Activated CD8-positive, alpha-beta memory T cell treated with anti-CD3 and anti-CD28 coated beads, Interleukin-2, amount 50 U/mL, for 24 hours (primary cell): Measurements from ENCODE around the gene EID2B.

Experiments
- DNase-seq: peaks from one replicate; pipeline ENCODE4 v3.0.0-alpha.2; 2020; ENCODE audit errors: extremely low read depth

EID2B gene, protein sequence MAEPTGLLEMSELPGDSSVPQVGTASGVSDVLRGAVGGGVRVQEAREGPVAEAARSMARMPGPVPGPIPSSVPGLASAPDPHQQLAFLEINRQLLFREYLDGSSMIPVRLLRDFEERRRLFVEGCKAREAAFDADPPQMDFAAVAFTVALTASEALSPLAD

DNA sequence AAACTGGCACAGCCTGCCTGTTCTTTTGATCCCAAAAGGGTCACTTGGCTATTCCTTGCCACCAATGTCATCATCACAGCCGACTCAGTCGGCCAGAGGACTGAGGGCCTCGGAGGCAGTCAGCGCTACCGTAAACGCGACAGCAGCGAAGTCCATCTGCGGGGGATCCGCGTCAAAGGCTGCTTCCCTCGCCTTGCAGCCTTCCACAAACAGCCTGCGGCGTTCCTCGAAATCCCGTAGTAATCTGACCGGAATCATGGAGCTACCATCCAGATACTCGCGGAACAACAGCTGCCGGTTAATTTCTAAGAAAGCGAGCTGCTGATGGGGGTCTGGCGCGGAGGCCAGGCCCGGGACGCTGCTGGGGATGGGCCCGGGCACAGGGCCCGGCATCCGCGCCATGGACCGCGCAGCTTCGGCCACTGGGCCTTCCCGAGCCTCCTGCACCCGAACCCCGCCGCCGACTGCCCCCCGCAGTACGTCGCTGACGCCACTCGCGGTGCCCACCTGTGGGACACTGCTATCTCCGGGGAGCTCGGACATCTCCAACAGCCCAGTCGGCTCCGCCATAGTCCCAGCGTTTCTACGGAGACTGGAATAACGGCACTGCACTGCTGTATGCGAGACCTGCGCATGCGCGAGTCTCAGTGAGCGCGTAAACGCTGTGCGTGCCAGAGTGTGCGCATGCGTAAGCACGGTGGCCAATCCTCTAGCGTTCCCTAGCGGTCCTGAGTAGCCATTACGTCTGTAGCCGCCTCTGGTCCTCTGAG lies at the start of gene EID2B:
Gene EID2B (minus strand): TSS at position 620 of the 770 bp plus-strand sequence. CDS start 50 bp downstream, at position 570.
- DNase-seq: peak; percentile 85

GRCh38 chr19:39582442-39582841 lies 49.8 kb upstream of the EID2B start:
- no peak for DNase-seq

- DNase-seq: no peak
Measured at GRCh38 chr19:39568604-39569003, 36.0 kb upstream of the EID2B start.

DNA sequence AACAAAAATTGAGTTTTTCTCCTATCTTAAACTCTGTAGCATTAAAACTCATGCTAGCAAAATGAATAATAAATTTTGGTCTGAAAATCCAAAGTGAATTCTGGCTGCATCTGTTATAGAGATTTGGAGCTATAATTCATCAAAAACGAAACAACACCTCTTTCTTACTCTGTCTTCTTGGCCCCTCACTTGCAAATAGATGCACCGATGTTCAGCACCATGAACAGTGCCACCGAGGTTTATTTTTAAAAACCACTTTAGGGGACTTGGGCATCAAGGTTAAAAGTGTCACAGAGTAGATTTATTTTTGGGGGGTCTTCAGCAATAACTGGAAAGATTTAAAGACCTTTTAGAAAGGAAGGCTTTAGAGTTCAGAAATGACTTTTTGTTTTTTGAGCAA lies 33.4 kb upstream of the EID2B start:
- DNase-seq: no peak

DNA sequence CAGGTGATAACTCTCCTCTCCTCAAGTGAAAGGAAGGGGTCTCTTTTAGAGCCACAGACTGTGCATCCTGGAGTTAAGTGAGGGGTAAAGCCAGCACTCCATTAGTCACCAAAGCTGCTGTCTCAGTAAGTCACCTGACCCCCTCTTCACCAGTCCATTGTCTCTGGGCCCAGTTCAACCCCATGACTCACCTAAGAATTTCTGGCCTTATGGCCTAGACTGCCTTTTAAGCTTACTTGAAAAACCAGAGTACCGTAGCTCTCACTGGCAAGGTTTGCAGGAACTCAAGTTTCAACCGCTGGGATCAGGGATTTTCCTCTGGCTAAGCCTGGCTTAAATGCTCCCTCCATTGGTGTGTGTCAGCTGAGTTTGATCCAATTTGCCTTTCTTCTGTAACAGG lies 30.8 kb upstream of the EID2B start:
- no peak for DNase-seq

DNA sequence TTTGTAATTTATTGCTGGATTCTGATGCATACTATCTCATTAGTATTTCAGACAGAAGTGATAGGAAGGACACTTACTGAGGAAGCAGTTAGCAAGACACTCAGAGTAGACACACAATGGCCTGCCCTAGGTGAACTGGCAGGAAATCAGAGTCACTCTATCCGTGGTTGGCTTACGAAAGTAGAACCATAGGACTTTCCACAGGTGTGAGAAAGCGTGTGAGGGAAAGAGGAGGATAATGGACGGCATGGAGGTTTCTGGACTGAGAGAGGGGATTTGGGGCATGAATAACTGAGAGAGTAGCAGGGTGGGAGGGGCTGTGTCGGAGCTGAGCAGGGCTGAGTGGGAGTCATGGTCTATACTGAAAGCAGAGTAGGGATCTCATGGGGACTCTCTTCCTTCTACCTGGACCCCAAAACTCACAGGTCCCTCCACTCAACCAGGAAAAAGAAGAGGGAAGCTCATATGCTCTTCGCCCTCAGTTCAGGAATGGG lies 26.0 kb upstream of the EID2B start:
- no peak for DNase-seq

DNA sequence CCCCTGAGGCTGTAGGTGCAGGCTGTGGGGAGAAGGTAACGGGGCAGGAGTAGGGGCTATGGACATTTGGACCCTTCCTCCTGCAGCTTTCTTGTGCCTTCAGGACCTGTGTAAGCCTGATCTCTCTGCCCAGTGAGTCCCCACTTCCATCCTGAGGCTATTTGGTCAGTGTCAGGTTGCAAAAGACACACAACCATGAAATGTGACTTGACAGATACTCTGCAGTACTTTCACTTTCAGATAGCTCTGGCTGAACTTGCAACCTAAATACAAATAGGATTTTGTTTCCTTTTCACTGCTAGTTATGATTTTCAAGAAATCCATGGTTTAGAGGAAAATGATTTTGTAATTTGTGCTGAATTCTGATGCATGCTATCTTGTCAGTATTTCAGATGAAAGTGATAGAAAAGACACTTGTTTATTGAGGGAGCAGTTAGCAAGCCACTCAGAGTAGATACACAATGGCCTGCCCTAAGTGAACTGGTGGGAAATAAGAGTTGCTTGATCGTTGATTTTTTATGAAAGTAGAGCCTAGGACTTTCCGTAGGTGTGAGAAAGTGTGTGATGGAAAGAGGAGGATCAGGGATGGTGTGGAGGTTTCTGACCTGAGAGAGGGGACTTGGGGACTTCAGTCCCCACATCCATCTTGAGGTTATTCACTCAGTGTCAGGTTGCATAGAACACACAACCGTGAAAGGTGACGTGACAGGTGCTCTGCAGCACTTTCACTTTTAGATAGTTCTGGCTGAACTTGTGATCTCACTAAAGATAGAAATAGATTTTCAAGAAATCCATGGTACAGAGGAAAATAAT lies 25.4 kb upstream of the EID2B start:
- no peak for DNase-seq

- DNase-seq: no peak
Measured at GRCh38 chr19:39555883-39556282, 23.2 kb upstream of the EID2B start.

GRCh38 chr19:39554701-39555311 lies 22.2 kb upstream of the EID2B start:
- DNase-seq: no peak

- DNase-seq: no peak
Measured at GRCh38 chr19:39553082-39553652, 20.5 kb upstream of the EID2B start.

DNA sequence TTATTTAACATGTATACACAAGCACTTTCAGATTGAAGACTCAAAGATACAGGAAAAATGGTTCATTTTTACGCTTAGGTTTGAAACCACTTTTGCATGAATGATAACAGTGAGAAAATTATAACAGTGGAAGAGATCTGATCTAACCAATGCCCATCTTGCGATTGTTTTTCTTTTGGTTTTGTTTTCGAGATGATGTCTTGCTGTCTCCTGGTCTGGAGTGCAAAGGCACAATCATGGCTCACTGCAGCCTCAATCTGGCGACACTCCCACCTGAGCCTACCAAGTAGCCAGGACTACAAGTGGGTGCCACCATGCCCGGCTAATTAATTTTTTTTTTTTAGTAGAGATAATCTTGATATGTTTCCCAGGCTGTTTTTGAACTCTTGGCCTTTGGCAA lies 17.5 kb upstream of the EID2B start:
- no peak for DNase-seq

- DNase-seq: no peak
Measured at GRCh38 chr19:39546599-39546998, 13.9 kb upstream of the EID2B start.

DNA sequence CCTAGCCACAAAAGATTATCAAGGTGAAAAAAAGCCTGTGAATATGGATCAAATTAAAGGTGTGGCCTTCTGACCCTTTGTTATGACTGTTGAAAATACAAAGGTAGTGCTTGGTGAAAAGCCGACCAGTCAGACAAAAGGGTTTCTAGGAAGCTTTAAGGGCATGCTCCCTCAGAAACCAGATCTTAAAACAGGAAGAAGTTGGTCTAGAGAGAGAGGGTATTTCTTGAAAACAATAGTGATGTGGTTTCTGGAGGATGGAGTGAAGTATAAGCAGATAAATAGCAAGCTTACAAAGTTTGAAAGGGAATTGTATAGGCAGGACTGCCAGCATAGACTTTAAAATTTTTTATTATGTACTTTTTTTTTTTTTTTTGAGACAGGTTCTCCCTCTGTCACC lies 12.3 kb upstream of the EID2B start:
- no peak for DNase-seq

DNA sequence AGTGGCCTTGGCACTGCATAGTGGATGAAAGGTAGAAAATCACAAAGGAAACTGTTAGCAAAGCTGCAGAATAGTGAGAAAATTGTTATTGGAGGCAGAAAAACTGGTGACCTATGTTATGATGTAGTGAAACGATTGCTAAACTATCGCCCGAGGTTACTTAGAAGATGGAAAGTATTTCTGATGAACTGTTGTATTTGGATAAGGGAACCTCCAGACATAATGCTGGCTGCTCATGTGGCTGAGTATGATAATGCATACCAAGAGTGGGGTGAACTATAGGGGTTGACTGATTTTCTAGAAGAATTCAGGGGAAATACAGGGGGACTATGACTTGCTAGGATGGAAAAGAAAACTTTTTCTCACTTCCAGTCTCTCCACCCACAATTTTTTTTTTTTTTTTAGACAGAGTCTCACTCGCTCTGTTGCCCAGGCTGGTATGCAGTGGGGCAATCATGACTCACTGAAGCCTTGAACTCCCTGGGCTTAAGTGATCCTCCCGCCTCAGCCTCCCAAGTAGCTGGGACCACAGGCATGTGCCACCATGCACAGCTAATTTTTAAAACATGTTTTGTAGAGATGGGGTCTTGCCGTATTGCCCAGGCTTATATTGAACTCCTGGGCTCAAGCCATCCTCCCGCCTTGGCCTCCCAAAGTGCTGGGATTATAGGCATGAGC lies 11.7 kb upstream of the EID2B start:
- no peak for DNase-seq

- no peak for DNase-seq
Measured at GRCh38 chr19:39543477-39543857, 10.8 kb upstream of the EID2B start.

DNA sequence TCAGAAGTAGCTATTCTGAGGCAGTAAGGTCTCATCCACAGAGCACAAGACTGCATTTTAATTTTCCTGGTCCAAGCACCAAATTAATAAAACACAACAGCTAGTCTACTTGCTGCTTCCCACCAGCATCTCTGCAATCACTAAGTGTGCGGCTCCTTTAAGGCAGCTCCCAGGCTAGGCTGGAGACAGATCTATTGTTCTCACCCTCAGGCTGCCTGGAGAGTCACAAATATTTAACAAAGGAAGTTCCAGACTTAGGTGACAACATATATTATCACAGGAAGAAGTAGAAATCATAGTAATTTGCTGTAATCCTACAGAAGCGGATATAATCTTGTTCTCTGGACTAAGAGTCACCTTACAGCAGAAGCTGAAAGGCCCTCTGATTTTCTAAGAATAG lies 9.6 kb upstream of the EID2B start:
- no peak for DNase-seq

DNA sequence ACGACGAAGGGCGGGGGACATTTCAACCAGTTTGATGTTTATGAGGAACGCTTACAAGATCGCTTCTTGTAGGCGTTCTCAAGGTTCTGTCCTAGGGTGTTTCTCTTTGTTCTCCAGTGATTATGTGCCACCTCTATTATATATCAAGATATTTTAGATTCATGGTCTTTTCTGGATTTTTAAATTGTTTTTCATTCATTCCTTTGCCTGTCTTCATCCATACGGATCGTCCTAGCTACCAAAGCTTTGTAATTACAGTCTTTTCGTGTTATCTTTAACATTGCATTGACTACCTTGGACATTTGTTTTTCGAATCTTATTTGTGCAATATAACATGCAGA lies 7.7 kb upstream of the EID2B start:
- DNase-seq: no peak

GRCh38 chr19:39539518-39540332 lies 7.1 kb upstream of the EID2B start, which contains the start of gene EID2:
TSS of gene EID2 (minus strand) at chr19:39540161. CDS start at chr19:39540079, 82 bp downstream.
- peak; percentile 92 for DNase-seq

DNA sequence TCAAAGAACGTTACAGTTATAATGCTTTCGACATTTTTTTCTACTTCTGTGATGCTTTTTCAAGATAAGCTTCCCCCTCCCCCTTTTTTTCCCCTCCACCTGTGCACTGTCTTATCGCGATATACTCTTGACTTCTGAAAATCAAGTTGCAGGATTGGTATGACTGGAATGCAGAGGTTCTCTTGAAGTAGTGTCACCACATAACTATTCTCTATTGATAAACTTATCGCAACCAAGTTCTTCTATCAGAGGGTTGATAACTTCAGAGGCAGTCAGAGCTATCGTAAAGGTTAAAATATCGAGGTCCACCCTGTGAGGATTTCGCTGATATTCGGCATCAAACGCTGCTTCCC lies 6.5 kb upstream of the EID2B start:
- no peak for DNase-seq

DNA sequence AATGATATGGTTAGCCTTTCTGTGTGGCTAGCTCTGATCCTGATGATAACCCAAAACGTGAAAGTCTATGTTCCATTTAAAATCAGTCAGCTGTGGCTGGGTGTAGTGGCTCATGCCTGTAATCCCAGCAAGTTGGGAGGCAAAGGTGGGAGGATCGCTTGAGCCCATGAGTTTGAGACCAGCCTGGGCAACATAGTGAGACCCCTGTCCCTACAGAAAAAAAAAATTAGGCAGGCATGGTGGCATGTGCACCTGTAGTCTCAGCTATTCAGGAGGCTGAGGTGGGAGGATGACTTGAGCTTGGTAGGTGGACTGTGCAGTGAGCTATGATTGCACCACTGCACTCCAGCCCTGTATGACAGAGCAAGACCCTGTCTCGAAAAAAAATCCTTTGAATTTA lies 1.1 kb upstream of the EID2B start:
- no peak for DNase-seq
